T-helper 17 cell (primary cell): ENCODE data around the gene CAMK2B. TPM values are rescaled to one million over a fixed set of nuclear protein-coding genes. Genes with fewer than 3 reads are reported as not detected.

ENCODE experiments used
- ATAC-seq: fragments of 150-1000 bp; cut with Tn5 transposase; 2 replicates; pipeline ENCODE4 v1.10.0; 2021; ENCODE audit warnings: mild to moderate bottlenecking, moderate library complexity
- DNase-seq, 3 donors: peaks; one replicate each; pipeline versions ENCODE4 v3.0.0 to v3.0.0-alpha.2; 2020 to 2021
- H3K9me3 ChIP-seq: one replicate; pipeline ENCODE4 v1.7.0; 2013; ENCODE audit warnings: low read length, mild to moderate bottlenecking; ENCODE audit not compliant: control insufficient read depth, poor library complexity, severe bottlenecking
- H3K27ac Mint-ChIP-seq: one replicate; pipeline ENCODE4 v1.8.0; 2022; ENCODE audit warnings: mild to moderate bottlenecking, moderate library complexity, mixed read lengths
- H3K27me3 Mint-ChIP-seq: one replicate; pipeline ENCODE4 v1.8.0; 2022; ENCODE audit warnings: mixed read lengths
- H3K36me3 Mint-ChIP-seq: one replicate; pipeline ENCODE4 v1.8.0; 2022; ENCODE audit warnings: low read depth, mixed read lengths
- H3K4me1 Mint-ChIP-seq: one replicate; pipeline ENCODE4 v1.8.0; 2022; ENCODE audit warnings: mild to moderate bottlenecking, mixed read lengths
- H3K4me3 Mint-ChIP-seq: one replicate; pipeline ENCODE4 v1.8.0; 2022; ENCODE audit warnings: mild to moderate bottlenecking, moderate library complexity, mixed read lengths
- total RNA-seq, 4 donors: library from RNA in 2 of 4; stranded (reverse) in 2 of 4; gene quantifications; one replicate each; pipeline ENCODE4 v1.2.3 and lab custom pipeline; 2022 to 2026

Gene CAMK2B
- total RNA-seq, 2 donors from 2014 or later, result 0.31 TPM; not detected in 1

DNA sequence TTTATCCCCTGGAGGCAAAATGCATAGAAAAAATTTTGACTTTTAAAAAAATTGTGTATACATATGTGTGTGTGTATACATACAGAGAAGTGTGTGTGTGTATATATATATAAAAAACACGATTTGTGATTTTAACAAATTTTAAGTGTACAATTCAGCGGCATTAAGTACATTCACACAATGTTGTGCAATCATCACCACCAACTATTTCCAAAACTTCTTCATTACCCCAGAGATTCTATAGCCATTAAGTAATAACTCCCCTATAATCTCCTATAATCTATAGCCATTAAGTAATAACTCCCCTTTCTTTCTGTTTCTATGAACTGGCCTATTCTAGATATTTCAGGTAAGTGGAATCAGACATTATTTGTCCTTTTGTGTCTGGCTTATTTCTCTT is 20.7 kb upstream of the CAMK2B start:
- H3K4me1 Mint-ChIP-seq, result no peaks in the 10 kb centered on the region
- peaks cover 36% of the 10 kb centered on the region for H3K27me3 Mint-ChIP-seq
- no peak overlapping the region for H3K4me3 Mint-ChIP-seq
- no peak overlapping the region for H3K27ac Mint-ChIP-seq
- no peaks in the 10 kb centered on the region for H3K9me3 ChIP-seq
- ATAC-seq, result no peak
- no peak for DNase-seq
- no peaks in the 10 kb centered on the region for H3K36me3 Mint-ChIP-seq

GRCh38 chr7:44341401-44341800 is 16.0 kb upstream of the CAMK2B start:
- ATAC-seq, result no peak
- H3K36me3 Mint-ChIP-seq, result no peaks in the 10 kb centered on the region
- H3K9me3 ChIP-seq, result no peaks in the 10 kb centered on the region
- DNase-seq, result no peak
- H3K27ac Mint-ChIP-seq, result no peak overlapping the region
- no peaks in the 10 kb centered on the region for H3K4me1 Mint-ChIP-seq
- peaks cover 15% of the 10 kb centered on the region for H3K27me3 Mint-ChIP-seq
- no peak overlapping the region for H3K4me3 Mint-ChIP-seq

DNA sequence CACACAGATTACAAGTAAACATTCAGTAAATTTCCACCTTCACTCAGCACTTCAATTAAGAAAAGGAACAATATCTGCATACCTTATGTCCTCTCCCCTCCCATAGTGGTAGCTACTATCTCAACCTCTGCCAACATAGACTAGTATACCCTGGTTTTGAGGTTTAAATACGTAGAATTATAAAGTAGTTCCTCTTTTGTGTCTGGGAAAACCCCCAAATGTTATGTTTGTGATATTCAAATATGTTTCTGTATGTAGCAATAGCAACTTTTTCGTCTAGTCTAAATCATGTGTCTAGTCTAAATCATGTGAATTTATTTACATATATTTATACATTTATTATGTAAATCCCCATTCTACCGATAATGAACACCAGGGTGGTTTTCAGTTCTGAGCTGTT is 13.2 kb upstream of the CAMK2B start:
- Mint-ChIP-seq H3K27me3 (no peaks in the 10 kb centered on the region), H3K36me3 (peaks cover 3% of the 10 kb centered on the region), H3K4me1 (no peaks in the 10 kb centered on the region), H3K27ac (no peak overlapping the region), H3K4me3 (no peak overlapping the region)
- DNase-seq (no peak), ATAC-seq (peak; percentile 85)
- H3K9me3 ChIP-seq, result no peaks in the 10 kb centered on the region

DNA sequence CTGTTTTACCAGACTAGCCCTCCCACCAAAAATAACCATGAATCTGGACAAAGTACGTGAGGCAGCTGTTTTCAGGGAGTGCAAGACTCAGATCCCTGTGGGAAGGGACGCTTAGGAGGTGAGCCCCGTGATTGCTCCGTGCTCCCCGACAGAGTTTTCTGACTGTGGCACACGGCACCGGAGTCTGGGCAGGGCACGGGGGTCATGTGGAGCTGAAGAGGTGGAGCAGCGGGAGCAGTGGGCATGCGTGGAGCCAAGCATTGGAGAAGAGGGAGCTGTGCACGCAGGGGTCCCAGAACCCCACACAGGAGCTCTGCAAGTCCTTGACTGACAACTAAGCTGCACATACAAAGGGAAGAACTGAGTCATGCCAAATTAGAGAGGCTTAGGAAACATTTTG is 11.1 kb upstream of the CAMK2B start:
- H3K27ac Mint-ChIP-seq, result no peak overlapping the region
- H3K27me3 Mint-ChIP-seq, result peaks cover 10% of the 10 kb centered on the region
- no peaks in the 10 kb centered on the region for H3K9me3 ChIP-seq
- peaks cover 3% of the 10 kb centered on the region for H3K36me3 Mint-ChIP-seq
- no peaks in the 10 kb centered on the region for H3K4me1 Mint-ChIP-seq
- H3K4me3 Mint-ChIP-seq, result no peak overlapping the region
- DNase-seq, result no peak
- ATAC-seq, result no peak

GRCh38 chr7:44335184-44335583 is 9.8 kb upstream of the CAMK2B start:
- H3K27me3 Mint-ChIP-seq, result peaks cover 11% of the 10 kb centered on the region
- no peak overlapping the region for H3K4me3 Mint-ChIP-seq
- DNase-seq, result no peak
- ATAC-seq, result no peak
- H3K36me3 Mint-ChIP-seq, result peaks cover 3% of the 10 kb centered on the region
- H3K27ac Mint-ChIP-seq, result no peak overlapping the region
- H3K4me1 Mint-ChIP-seq, result no peaks in the 10 kb centered on the region
- no peaks in the 10 kb centered on the region for H3K9me3 ChIP-seq

DNA sequence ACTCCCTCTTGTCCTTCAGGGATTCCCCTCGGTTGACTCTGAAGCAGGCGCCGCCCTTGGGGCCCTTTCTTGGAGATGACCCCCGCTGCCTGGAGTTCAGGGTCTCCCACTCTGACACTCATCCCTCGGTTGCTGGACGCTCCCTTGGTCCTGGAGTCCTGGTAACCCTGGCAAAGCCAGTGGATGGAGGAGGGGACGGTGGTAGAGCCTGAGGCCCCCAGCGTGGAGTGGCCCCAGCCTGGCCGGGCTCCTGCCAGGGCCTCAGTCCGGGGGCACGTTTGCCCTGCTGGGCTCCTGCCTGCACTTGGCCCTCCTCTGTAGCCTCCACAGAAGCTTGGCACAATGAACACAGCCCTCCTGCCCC is 9.3 kb upstream of the CAMK2B start:
- Mint-ChIP-seq H3K27ac (no peak overlapping the region), H3K27me3 (peaks cover 11% of the 10 kb centered on the region), H3K36me3 (peaks cover 3% of the 10 kb centered on the region), H3K4me3 (no peak overlapping the region), H3K4me1 (no peaks in the 10 kb centered on the region)
- DNase-seq (no peak), ATAC-seq (no peak)
- no peaks in the 10 kb centered on the region for H3K9me3 ChIP-seq

- peaks cover 13% of the 10 kb centered on the region for H3K27me3 Mint-ChIP-seq
- H3K36me3 Mint-ChIP-seq, result peaks cover 3% of the 10 kb centered on the region
- no peaks in the 10 kb centered on the region for H3K9me3 ChIP-seq
- DNase-seq, result no peak
- no peak overlapping the region for H3K27ac Mint-ChIP-seq
- H3K4me3 Mint-ChIP-seq, result no peak overlapping the region
- no peaks in the 10 kb centered on the region for H3K4me1 Mint-ChIP-seq
- no peak for ATAC-seq
These were observed 8.7 kb upstream of the CAMK2B start for GRCh38 chr7:44333911-44334733.

- Mint-ChIP-seq H3K4me1 (no peaks in the 10 kb centered on the region), H3K27me3 (peaks cover 23% of the 10 kb centered on the region), H3K4me3 (no peak overlapping the region), H3K36me3 (peaks cover 5% of the 10 kb centered on the region), H3K27ac (no peak overlapping the region)
- ATAC-seq, result no peak
- no peak for DNase-seq
- H3K9me3 ChIP-seq, result no peaks in the 10 kb centered on the region
These were observed 6.3 kb upstream of the CAMK2B start for GRCh38 chr7:44331682-44332081.

GRCh38 chr7:44330331-44330730 is 4.9 kb upstream of the CAMK2B start:
- no peak overlapping the region for H3K27ac Mint-ChIP-seq

DNA sequence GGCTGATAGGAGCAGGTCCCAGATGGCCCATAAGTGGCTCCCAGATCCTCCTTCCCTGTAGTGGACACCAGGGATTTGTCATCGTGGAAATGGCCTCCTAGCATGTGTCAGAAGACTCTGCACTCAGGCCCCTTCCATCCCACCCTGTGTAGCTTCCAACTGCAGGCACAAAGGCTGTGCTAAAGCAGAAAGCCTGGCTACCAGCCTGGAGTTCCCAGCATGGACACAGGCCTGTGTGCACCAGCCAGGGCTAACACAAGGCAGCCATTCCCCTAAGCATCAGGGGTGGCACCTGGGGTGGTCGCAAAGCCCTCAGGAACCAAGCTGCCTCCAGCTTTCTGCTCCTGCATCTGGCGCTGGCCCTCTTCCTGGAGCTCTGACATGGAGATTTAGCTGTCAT is 4.5 kb upstream of the CAMK2B start:
- H3K4me3 Mint-ChIP-seq, result no peak overlapping the region
- peaks cover 35% of the 10 kb centered on the region for H3K27me3 Mint-ChIP-seq
- no peak overlapping the region for H3K27ac Mint-ChIP-seq
- peaks cover 3% of the 10 kb centered on the region for H3K4me1 Mint-ChIP-seq
- H3K36me3 Mint-ChIP-seq, result peaks cover 8% of the 10 kb centered on the region
- H3K9me3 ChIP-seq, result no peaks in the 10 kb centered on the region
- DNase-seq (no peak), ATAC-seq (no peak)

More at GRCh38 chr7:44330331-44330730, 4.9 kb upstream of the CAMK2B start:
- Mint-ChIP-seq H3K36me3 (peaks cover 8% of the 10 kb centered on the region), H3K4me1 (peaks cover 3% of the 10 kb centered on the region), H3K27me3 (peaks cover 35% of the 10 kb centered on the region), H3K4me3 (no peak overlapping the region)
- ATAC-seq (no peak), DNase-seq (no peak)
- no peaks in the 10 kb centered on the region for H3K9me3 ChIP-seq

DNA sequence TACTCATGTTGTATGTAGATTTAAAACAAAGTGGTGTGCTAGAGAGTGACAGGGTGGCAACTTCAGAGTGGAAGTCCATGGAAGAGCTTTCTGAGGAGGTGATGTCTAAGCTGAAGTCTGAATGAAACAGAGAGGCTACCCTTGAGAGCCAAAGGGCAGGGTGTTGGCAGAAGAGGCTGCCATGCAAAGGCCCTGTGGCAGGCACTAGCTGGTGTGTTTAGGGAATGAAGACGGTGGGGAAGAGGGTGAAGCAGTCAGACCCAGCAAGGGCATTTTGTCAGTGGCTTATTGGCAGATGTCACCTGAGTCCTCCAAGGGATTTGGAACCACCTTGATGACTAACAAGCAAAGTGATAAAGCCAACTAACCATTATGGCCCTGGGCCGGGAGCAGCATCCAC is 3.7 kb upstream of the CAMK2B start:
- H3K27ac Mint-ChIP-seq, result no peak overlapping the region
- peaks cover 39% of the 10 kb centered on the region for H3K27me3 Mint-ChIP-seq
- peaks cover 8% of the 10 kb centered on the region for H3K36me3 Mint-ChIP-seq
- H3K4me1 Mint-ChIP-seq, result peaks cover 6% of the 10 kb centered on the region
- ATAC-seq, result no peak
- DNase-seq, result no peak
- H3K4me3 Mint-ChIP-seq, result no peak overlapping the region
- no peaks in the 10 kb centered on the region for H3K9me3 ChIP-seq

- peaks cover 50% of the 10 kb centered on the region for H3K27me3 Mint-ChIP-seq
- no peak overlapping the region for H3K27ac Mint-ChIP-seq
- DNase-seq (no peak), ATAC-seq (no peak)
- no peaks in the 10 kb centered on the region for H3K9me3 ChIP-seq
- peaks cover 6% of the 10 kb centered on the region for H3K4me1 Mint-ChIP-seq
- no peak overlapping the region for H3K4me3 Mint-ChIP-seq
- peaks cover 8% of the 10 kb centered on the region for H3K36me3 Mint-ChIP-seq
These were observed 2.6 kb upstream of the CAMK2B start for GRCh38 chr7:44327981-44328380.

DNA sequence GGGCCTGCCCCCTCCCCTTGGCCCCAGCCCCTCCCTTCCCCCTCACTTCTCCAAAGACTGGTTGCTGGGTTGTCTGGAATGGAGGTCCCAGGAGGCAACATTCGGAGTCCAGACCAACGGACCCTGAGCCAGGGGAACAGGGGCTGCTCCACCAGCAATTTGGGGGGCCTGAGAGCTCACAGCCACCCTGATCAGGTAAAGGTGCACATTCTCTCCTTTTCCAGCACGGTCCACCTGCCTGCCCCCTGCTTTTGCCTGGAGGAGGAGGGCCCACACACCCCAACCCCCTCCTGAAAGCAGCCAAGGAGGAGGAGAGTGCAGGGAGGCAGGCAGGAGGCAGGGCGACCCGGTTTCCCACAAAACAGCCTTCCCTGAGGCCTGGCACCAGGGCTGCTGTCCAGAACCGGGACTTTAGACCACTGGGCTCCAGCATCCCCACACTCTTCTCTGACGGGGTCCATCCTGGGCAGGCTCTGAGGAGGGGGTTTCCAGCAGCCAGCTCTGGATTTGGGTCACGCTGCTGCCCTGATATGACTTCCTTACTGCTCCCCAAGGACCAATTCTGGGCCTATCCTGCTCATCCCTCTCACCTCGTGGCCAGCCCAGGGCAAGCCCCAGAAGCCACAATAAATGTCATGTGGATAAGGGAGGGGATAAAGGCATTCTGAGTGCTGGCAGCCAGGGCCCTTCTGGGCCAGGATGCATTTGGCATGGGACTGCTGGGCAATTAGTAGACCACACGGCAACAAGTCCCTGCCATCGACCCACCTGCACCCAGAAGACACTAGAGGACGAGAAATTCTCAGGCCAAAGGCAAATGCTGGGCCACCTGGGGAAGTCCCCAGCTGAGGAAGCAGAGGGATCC is 1.1 kb upstream of the CAMK2B start:
- no peaks in the 10 kb centered on the region for H3K9me3 ChIP-seq
- Mint-ChIP-seq H3K4me1 (peaks cover 6% of the 10 kb centered on the region), H3K27me3 (peaks cover 51% of the 10 kb centered on the region), H3K4me3 (peak overlapping the region; percentile 93), H3K36me3 (peaks cover 8% of the 10 kb centered on the region), H3K27ac (no peak overlapping the region)
- DNase-seq, result no peak
- no peak for ATAC-seq
